Measurements from ENCODE around the gene PIK3C2G.

The PIK3C2G gene

DNA sequence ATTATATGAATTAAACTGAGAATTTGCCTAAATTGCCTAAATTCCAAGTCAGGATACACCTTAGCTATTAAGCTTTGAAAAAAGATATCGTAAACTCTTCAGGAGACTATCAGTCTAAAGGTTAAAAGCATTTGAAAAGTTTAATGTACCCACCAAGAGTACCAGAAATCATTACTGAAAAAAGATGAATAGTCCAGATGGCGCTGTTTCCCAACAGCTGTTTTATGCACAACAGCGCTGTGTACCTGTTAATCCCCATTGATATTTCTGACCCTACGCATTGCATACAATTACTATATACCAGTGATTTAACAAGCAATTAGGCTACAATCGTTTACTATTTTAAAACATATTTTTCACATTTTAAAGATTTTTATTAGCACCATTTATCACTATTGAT lies 291.5 kb downstream of the PIK3C2G start:
- peak; percentile 65 for ATAC-seq
- TF ChIP-seq SNAI2 (CRISPR knock-in tag; IDR thresholded peaks at IDR 0.05) (no peak), BACH2 (CRISPR knock-in tag; IDR thresholded peaks at IDR 0.05; ENCODE audit: borderline replicate concordance) (no peak), RARB (CRISPR knock-in tag; IDR thresholded peaks at IDR 0.05) (no peak), ZFP3 (CRISPR knock-in tag; IDR thresholded peaks at IDR 0.05) (no peak), CSDC2 (CRISPR knock-in tag; IDR thresholded peaks at IDR 0.05) (no peak), ZNF8 (CRISPR knock-in tag; IDR thresholded peaks at IDR 0.05) (no peak), TCF4 (CRISPR knock-in tag; IDR thresholded peaks at IDR 0.05; ENCODE audit: borderline replicate concordance) (no peak), ESRRG (CRISPR knock-in tag; IDR thresholded peaks at IDR 0.05) (no peak)

DNA sequence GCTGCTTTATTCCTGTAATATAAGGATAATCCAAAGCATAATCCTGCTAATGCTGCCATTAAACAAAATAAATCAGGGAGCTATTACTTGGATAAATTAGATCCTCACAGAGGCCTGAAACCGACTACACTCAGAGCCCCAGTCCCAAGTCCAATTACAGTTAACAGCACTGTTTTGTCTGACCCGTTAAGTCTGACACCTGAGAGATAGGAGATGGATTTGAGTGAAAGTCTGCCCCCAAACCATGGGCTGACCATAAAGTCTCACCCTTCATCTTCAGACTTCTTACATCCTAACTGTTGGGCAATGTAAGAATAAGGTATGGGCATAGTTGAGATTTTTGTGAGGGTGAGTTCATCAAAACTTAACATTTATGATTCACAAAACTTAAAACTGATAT lies 294.8 kb downstream of the PIK3C2G start:
- ATAC-seq = no peak
- TF ChIP-seq PPARA (CRISPR knock-in tag; IDR thresholded peaks at IDR 0.05; ENCODE audit: borderline replicate concordance) = no peak
- no peak for TF ChIP-seq OSR1 (CRISPR knock-in tag; IDR thresholded peaks at IDR 0.05)
- TF ChIP-seq TCF4 (CRISPR knock-in tag; IDR thresholded peaks at IDR 0.05; ENCODE audit: borderline replicate concordance) = no peak
- no peak for TF ChIP-seq ZNF565 (CRISPR knock-in tag; conservative IDR thresholded peaks at IDR 0.05; ENCODE audit: low read depth)
- TF ChIP-seq GLIS3 (CRISPR knock-in tag; IDR thresholded peaks at IDR 0.05) = no peak
- TF ChIP-seq RARB (CRISPR knock-in tag; IDR thresholded peaks at IDR 0.05) = no peak
- no peak for TF ChIP-seq ARNTL (CRISPR knock-in tag; IDR thresholded peaks at IDR 0.05; ENCODE audit: borderline replicate concordance, low read depth)
- TF ChIP-seq, protein P1, sequence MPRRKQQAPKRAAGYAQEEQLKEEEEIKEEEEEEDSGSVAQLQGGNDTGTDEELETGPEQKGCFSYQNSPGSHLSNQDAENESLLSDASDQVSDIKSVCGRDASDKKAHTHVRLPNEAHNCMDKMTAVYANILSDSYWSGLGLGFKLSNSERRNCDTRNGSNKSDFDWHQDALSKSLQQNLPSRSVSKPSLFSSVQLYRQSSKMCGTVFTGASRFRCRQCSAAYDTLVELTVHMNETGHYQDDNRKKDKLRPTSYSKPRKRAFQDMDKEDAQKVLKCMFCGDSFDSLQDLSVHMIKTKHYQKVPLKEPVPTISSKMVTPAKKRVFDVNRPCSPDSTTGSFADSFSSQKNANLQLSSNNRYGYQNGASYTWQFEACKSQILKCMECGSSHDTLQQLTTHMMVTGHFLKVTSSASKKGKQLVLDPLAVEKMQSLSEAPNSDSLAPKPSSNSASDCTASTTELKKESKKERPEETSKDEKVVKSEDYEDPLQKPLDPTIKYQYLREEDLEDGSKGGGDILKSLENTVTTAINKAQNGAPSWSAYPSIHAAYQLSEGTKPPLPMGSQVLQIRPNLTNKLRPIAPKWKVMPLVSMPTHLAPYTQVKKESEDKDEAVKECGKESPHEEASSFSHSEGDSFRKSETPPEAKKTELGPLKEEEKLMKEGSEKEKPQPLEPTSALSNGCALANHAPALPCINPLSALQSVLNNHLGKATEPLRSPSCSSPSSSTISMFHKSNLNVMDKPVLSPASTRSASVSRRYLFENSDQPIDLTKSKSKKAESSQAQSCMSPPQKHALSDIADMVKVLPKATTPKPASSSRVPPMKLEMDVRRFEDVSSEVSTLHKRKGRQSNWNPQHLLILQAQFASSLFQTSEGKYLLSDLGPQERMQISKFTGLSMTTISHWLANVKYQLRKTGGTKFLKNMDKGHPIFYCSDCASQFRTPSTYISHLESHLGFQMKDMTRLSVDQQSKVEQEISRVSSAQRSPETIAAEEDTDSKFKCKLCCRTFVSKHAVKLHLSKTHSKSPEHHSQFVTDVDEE (CRISPR knock-in tag; IDR thresholded peaks at IDR 0.05) = no peak
- no peak for TF ChIP-seq BACH2 (CRISPR knock-in tag; IDR thresholded peaks at IDR 0.05; ENCODE audit: borderline replicate concordance)
- TF ChIP-seq CSDC2 (CRISPR knock-in tag; IDR thresholded peaks at IDR 0.05) = no peak
- TF ChIP-seq, protein P2, sequence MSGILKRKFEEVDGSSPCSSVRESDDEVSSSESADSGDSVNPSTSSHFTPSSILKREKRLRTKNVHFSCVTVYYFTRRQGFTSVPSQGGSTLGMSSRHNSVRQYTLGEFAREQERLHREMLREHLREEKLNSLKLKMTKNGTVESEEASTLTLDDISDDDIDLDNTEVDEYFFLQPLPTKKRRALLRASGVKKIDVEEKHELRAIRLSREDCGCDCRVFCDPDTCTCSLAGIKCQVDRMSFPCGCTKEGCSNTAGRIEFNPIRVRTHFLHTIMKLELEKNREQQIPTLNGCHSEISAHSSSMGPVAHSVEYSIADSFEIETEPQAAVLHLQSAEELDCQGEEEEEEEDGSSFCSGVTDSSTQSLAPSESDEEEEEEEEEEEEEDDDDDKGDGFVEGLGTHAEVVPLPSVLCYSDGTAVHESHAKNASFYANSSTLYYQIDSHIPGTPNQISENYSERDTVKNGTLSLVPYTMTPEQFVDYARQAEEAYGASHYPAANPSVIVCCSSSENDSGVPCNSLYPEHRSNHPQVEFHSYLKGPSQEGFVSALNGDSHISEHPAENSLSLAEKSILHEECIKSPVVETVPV (CRISPR knock-in tag; IDR thresholded peaks at IDR 0.05) = no peak
- TF ChIP-seq ZC3H10 (CRISPR knock-in tag; IDR thresholded peaks at IDR 0.05) = no peak
- TF ChIP-seq ZFP3 (CRISPR knock-in tag; IDR thresholded peaks at IDR 0.05) = no peak
- no peak for TF ChIP-seq SNAI2 (CRISPR knock-in tag; IDR thresholded peaks at IDR 0.05)
- no peak for TF ChIP-seq TOX (CRISPR knock-in tag; IDR thresholded peaks at IDR 0.05; ENCODE audit: borderline replicate concordance)

DNA sequence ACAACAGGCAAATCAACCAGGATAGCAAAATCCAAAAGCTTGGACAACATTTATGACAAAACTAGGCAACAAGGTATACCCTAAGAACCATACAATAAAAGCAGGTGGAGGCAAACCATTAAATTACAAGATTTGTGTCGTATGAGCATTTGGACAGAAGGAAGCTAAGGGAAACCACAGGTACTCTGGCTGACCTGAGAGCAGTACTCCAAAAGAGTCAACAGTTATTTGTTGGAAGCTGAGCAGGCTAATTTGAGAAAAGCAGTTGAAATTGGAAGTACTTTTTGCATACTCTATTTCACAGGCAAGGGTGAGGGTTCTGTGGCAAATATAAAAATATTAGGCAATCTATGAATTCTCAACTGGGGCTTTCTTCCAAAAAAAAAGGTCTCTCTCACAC lies 297.9 kb downstream of the PIK3C2G start:
- TF ChIP-seq, protein P3, sequence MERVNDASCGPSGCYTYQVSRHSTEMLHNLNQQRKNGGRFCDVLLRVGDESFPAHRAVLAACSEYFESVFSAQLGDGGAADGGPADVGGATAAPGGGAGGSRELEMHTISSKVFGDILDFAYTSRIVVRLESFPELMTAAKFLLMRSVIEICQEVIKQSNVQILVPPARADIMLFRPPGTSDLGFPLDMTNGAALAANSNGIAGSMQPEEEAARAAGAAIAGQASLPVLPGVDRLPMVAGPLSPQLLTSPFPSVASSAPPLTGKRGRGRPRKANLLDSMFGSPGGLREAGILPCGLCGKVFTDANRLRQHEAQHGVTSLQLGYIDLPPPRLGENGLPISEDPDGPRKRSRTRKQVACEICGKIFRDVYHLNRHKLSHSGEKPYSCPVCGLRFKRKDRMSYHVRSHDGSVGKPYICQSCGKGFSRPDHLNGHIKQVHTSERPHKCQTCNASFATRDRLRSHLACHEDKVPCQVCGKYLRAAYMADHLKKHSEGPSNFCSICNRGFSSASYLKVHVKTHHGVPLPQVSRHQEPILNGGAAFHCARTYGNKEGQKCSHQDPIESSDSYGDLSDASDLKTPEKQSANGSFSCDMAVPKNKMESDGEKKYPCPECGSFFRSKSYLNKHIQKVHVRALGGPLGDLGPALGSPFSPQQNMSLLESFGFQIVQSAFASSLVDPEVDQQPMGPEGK (CRISPR knock-in tag; IDR thresholded peaks at IDR 0.05; ENCODE audit: borderline replicate concordance) = no peak
- TF ChIP-seq, protein P4, sequence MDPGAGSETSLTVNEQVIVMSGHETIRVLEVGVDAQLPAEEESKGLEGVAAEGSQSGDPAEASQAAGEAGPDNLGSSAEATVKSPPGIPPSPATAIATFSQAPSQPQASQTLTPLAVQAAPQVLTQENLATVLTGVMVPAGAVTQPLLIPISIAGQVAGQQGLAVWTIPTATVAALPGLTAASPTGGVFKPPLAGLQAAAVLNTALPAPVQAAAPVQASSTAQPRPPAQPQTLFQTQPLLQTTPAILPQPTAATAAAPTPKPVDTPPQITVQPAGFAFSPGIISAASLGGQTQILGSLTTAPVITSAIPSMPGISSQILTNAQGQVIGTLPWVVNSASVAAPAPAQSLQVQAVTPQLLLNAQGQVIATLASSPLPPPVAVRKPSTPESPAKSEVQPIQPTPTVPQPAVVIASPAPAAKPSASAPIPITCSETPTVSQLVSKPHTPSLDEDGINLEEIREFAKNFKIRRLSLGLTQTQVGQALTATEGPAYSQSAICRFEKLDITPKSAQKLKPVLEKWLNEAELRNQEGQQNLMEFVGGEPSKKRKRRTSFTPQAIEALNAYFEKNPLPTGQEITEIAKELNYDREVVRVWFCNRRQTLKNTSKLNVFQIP (CRISPR knock-in tag; IDR thresholded peaks at IDR 0.05; ENCODE audit: borderline replicate concordance, low read depth) = no peak
- TF ChIP-seq BACH2 (CRISPR knock-in tag; IDR thresholded peaks at IDR 0.05; ENCODE audit: borderline replicate concordance) (no peak), OSR1 (CRISPR knock-in tag; IDR thresholded peaks at IDR 0.05) (no peak), ZNF70 (CRISPR knock-in tag; IDR thresholded peaks at IDR 0.05) (no peak), ZC3H10 (CRISPR knock-in tag; IDR thresholded peaks at IDR 0.05) (no peak), CSDC2 (CRISPR knock-in tag; IDR thresholded peaks at IDR 0.05) (no peak), TOX (CRISPR knock-in tag; IDR thresholded peaks at IDR 0.05; ENCODE audit: borderline replicate concordance) (no peak), ARNTL (CRISPR knock-in tag; IDR thresholded peaks at IDR 0.05; ENCODE audit: borderline replicate concordance, low read depth) (no peak), ZNF565 (CRISPR knock-in tag; conservative IDR thresholded peaks at IDR 0.05; ENCODE audit: low read depth) (no peak), ZNF8 (CRISPR knock-in tag; IDR thresholded peaks at IDR 0.05) (no peak), GLIS3 (CRISPR knock-in tag; IDR thresholded peaks at IDR 0.05) (no peak), ISL1 (CRISPR knock-in tag; IDR thresholded peaks at IDR 0.05) (no peak), RARB (CRISPR knock-in tag; IDR thresholded peaks at IDR 0.05) (no peak), SNAI2 (CRISPR knock-in tag; IDR thresholded peaks at IDR 0.05) (no peak)
- TF ChIP-seq, protein P1 (CRISPR knock-in tag; IDR thresholded peaks at IDR 0.05) = no peak
- no peak for ATAC-seq

Measured in SK-N-SH treated with all-trans-retinoic acid at 6 μM for 48 hours (cell line).